ENCODE data around the gene ZNF586.
A peak's percentile ranks its signal among the peaks of the same experiment; 100 is the strongest.
"Not testable (repeated sequence)": the region's sequence is repeated elsewhere in the genome, so short reads cannot be mapped to it uniquely, and the experiment has no call there.

The ZNF586 gene

DNA sequence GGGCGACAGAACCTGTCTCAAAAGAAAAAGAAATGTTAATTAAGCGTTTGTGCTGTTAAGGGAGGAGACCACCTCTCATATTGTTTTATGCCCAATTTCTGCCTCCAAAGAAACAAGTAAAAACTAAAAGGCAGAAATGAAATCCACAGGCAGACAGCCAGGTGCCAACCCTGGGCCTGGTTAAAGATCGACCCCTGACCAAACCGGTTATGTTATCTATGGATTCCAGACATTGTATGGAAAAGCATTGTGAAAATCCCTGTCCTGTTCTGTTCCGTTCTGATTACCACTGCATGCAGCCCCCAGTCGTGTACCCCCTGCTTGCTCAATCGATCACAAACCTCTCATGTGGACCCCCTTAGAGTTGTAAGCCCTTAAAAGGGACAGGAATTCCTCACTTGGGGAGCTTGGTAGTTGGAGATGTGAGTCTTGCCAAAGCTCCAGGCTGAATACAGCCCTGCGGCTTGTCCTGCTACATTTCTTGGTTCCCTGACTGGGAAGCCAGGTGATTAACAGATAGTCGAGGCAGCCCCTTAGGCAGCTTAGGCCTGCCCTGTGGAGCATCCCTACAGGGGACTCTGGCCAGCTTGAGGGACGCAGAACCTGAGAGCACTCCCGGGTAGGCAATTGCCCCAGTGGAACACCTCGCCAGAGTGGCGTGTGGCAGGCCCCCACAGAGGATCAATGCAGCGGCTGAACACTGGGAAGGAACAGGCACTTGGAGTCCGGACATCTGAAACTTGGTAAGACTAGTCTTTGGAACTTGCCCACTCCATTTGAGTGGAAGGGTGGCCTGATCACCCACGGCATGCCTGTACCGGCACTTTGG, 46.0 kb downstream of the ZNF586 start:
- no peak for TF ChIP-seq CTCF (conservative IDR thresholded peaks at IDR 0.05; ENCODE audit: low read depth)
- DNase-seq (ENCODE audit: low spot score), result no peak
- H3K27ac ChIP-seq, result peak overlapping the region; percentile 71
- ChIA-PET CTCF (no interaction called here), POLR2A (ENCODE audit: low non-redundant PET) (interaction anchor here (0.6 kb wide), 1 partner anchor 11 kb away, joined by 4 read pairs; no protein-coding TSS in a partner anchor)

DNA sequence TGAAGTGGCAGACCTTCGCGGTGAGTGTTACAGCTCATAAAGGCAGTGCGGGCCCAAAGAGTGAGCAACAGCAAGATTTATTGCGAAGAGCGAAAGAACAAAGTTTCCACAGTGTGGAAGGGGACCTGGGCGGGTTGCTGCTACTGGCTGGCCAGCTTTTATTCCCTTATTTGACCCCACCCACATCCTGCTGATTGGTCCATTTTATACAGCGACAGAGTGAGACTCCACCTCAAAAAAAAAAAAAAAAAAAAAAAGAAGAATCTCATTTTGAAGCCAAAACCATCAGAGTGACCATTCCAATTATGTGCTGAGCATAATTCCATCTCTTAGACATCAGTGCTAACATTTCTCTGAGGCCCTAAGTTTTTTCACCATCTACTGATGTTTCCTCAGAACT, 47.2 kb downstream of the ZNF586 start:
- no peak for TF ChIP-seq CTCF (conservative IDR thresholded peaks at IDR 0.05; ENCODE audit: low read depth)
- no peak for DNase-seq (ENCODE audit: low spot score)
- CTCF ChIA-PET, result interaction anchor here (0.6 kb wide), 1 partner anchor 22 kb away, joined by 3 read pairs; no protein-coding TSS in a partner anchor
- POLR2A ChIA-PET (ENCODE audit: low non-redundant PET), result no interaction called here
- H3K27ac ChIP-seq, result no peak overlapping the region

GRCh38 chr19:57817976-57818375, 48.5 kb downstream of the ZNF586 start:
- POLR2A ChIA-PET (ENCODE audit: low non-redundant PET), result no interaction called here
- no peak for TF ChIP-seq CTCF (conservative IDR thresholded peaks at IDR 0.05; ENCODE audit: low read depth)
- DNase-seq (ENCODE audit: low spot score), result no peak
- H3K27ac ChIP-seq, result no peak overlapping the region
- CTCF ChIA-PET, result no interaction called here

DNA sequence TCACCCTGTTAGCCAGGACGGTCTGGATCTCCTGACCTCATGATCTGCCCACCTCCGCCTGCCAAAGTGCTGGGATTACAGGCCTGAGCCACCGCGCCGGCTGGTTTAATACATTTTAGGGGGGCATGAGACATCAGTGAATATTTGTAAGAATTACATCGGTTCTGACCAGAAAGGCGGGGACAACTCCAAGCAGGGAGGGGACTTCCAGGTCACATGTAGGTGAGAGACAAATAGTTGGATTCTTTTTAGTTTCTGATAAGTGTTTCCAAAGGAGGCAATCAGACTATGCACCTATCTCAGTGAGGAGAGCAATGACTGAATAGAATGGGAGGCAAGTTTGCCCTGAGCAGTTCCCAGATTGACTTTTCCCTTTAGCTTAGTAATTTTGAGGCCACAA, 48.9 kb downstream of the ZNF586 start:
- ChIA-PET POLR2A (ENCODE audit: low non-redundant PET) (no interaction called here), CTCF (interaction anchor here (0.8 kb wide), 1 partner anchor 11 kb away, joined by 3 read pairs; no protein-coding TSS in a partner anchor)
- H3K27ac ChIP-seq, result no peak overlapping the region
- DNase-seq (ENCODE audit: low spot score), result no peak
- no peak for TF ChIP-seq CTCF (conservative IDR thresholded peaks at IDR 0.05; ENCODE audit: low read depth)

DNA sequence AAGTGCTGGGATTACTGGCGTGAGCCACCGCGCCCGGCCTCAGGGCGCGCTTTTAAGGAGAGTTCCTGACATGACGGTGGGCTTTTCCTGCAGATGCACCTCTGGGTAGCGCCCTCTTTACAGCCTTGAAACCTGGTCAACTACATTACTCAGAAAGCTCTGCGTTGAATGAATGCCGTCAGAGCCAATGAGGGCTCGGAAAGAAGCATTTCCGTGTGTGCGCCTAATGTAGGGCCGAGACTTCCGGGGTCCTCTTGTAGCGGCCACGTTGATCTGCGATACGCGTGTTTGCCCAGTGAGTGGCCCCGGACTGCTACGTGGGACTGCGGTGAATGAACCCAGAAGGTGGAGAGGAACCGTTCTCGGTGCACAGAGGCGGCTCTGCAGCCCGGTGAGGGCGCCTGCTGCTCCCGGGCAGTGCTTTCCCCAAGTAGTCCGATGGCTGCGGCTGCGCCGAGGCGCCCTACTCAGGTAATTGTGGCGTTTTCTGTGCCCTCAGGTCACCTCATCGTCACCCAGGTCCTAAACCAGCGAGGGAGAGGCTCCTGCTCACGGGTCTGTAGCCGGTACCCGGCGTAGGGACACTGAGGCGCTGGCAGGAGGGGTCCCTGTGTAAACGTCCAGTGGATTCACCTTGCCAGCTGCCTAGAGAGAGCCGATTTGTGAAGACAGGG, 50.1 kb downstream of the ZNF586 start:
- POLR2A ChIA-PET (ENCODE audit: low non-redundant PET), result interaction anchor here (0.5 to 0.7 kb wide), 2 partner anchors 92 to 431 kb away, joined by 3 to 10 read pairs; partner anchors contain the start of gene ZNF671
- H3K27ac ChIP-seq, result peak overlapping the region; percentile 75
- CTCF ChIA-PET, result interaction anchor here (0.6 to 0.7 kb wide), 2 partner anchors 92 to 120 kb away, joined by 3 to 4 read pairs; partner anchors contain the start of gene ZNF671
- TF ChIP-seq CTCF (conservative IDR thresholded peaks at IDR 0.05; ENCODE audit: low read depth), result no peak; the same call in 1 of the 2 replicates
- peak; percentile 92 for DNase-seq (ENCODE audit: low spot score)

DNA sequence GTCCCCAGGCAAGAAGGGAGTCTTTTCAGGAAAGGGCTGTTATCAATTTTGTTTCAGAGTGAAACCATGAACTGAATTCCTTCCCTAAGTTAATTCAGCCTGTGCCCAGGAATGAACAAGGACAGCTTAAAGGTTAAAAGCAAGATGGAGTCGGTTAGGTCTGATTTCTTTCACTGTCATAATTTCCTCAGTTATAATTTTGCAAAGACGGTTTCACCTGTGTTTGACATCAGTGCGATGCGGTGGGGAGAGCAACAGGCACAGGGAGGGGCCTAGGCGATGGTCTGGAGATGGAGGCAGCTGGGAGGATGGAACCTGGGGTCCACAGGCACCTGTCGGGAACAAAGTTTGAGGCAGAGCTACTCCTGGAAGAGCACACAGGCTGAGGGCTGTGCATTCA, 51.1 kb downstream of the ZNF586 start:
- CTCF ChIA-PET, result no interaction called here
- no peak for TF ChIP-seq CTCF (conservative IDR thresholded peaks at IDR 0.05; ENCODE audit: low read depth)
- no peak overlapping the region for H3K27ac ChIP-seq
- no peak for DNase-seq (ENCODE audit: low spot score)
- POLR2A ChIA-PET (ENCODE audit: low non-redundant PET), result no interaction called here

DNA sequence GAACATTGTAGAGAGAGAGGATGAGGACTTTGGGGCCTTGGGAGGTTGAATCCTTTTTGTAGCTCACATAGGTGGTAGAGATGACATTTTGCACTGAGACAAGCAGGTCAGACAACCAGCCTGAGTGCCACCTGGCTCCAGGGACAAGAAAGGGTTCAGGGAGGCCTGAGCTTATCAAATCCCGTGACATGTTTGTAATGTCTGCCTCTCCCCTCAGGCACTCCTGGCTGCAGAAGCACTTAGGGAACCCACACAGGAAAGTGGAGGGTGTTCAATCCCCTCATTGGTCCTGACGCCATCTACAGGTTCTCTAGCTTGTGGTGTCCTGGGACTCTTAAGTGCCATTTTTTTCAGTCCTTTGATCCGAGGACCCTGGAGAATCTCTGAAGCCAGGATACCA, 51.6 kb downstream of the ZNF586 start:
- DNase-seq (ENCODE audit: low spot score); POLR2A ChIA-PET (ENCODE audit: low non-redundant PET); CTCF ChIA-PET; H3K27ac ChIP-seq: not testable (repeated sequence)

GRCh38 chr19:57821501-57821900, 52.0 kb downstream of the ZNF586 start:
- H3K27ac ChIP-seq; CTCF ChIA-PET; DNase-seq (ENCODE audit: low spot score); POLR2A ChIA-PET (ENCODE audit: low non-redundant PET): not testable (repeated sequence)

DNA sequence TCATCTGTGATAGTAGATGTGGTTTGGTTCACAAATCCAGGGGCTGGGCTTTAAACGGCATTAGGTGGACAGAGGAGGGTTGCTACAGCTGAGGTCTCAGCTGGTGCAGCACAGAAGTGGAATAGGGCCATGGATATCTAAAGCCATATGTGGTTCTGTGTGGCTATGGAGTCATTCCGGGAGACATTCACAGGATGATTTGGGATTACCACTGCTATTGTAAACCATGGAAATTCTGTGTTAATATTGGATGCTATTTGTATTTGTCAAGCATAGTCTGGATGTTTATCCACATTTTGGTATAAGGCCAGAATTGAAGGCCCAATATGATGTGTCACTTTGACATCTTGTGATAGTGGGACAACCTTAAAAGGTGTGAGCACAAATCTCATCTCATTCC, 53.7 kb downstream of the ZNF586 start:
- POLR2A ChIA-PET (ENCODE audit: low non-redundant PET); DNase-seq (ENCODE audit: low spot score); H3K27ac ChIP-seq: not testable (repeated sequence)
- CTCF ChIA-PET, result interaction anchor here (0.6 kb wide), 1 partner anchor 12 kb away, joined by 3 read pairs; no protein-coding TSS in a partner anchor

DNA sequence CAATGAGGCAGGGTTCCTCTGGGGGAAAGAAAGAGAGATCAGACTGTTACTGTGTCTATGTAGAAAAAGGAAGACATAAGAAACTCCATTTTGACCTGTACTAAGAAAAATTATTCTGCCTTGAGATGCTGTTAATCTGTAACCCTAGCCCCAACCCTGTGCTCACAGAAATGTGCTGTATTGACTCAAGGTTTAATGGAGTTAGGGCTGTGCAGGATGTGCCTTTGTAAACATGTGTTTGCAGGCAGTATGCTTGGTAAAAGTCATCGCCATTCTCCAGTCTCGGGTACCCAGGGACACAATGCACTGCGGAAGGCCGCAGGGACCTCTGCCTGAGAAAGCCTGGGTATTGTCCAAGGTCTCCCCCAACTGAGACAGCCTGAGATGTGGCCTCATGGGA, 54.1 kb downstream of the ZNF586 start:
- POLR2A ChIA-PET (ENCODE audit: low non-redundant PET); DNase-seq (ENCODE audit: low spot score); CTCF ChIA-PET; H3K27ac ChIP-seq: not testable (repeated sequence)

All from RWPE1 (cell line).